Loucy (cell line): Measurements from ENCODE around the gene C13orf46.

Source experiments
- CTCF ChIP-seq: fragments of 200-600 bp; sonication (generic); conservative IDR thresholded peaks from 2 replicates; pipeline ENCODE4 v1.5.1; 2014; ENCODE audit warnings: mild to moderate bottlenecking, antibody characterized with exemption, low read length
- EZH2phosphoT487 ChIP-seq: fragments of 200-600 bp; IDR thresholded peaks from 2 replicates; pipeline ENCODE4 v1.6.1; 2018; ENCODE audit warnings: antibody characterized with exemption, mild to moderate bottlenecking, moderate library complexity, borderline replicate concordance

- TF ChIP-seq CTCF = no peak
- no peak for TF ChIP-seq EZH2phosphoT487
Measured at GRCh38 chr13:114022309-114022669, 48.4 kb upstream of the C13orf46 start.
